ENCODE data around the gene MTCH1. TPM values are rescaled to one million over a fixed set of nuclear protein-coding genes. Genes with fewer than 3 reads are reported as not detected.

MTCH1 gene
- total and polyA plus RNA-seq, 9 of the 15 experiments (the other 6 are each of a cell fraction or from before 2014, with no cell fraction given): 7.9 to 161 (median 118) TPM

- WGBS (ENCODE audit: insufficient coverage, low coverage, missing lambda C conversion rate): 10% methylated on average over 6 of the region's 6 CpGs
- Histone ChIP-seq H3K4me1 (replicated peaks in 1 of 2; ENCODE audit: control insufficient read depth in 2 of 2, insufficient read depth in 2 of 2, low read length in 2 of 2) (no peaks in the 10 kb centered on the region; a peak in 1 of 5 replicates), H3K79me2 (ENCODE audit: control insufficient read depth, insufficient read depth, low read length) (no peaks in the 10 kb centered on the region), H3K27ac (ENCODE audit: extremely low read depth, low read depth, low read length) (no peak overlapping the region), H3K27me3 (ENCODE audit: control insufficient read depth in 2 of 2, insufficient read depth in 2 of 2, low read length in 2 of 2) (peaks cover 22 to 45% of the 10 kb centered on the region in 2 experiments), H3K9ac (ENCODE audit: insufficient read depth in 1 of 2, low read depth in 2 of 2, low read length in 2 of 2) (no peak overlapping the region), H3K4me2 (ENCODE audit: insufficient read depth, low read length) (no peak overlapping the region), H3K4me3 (no peak overlapping the region), H3K9me1 (ENCODE audit: control insufficient read depth, insufficient read depth, low read length) (no peaks in the 10 kb centered on the region), H3K36me3 (ENCODE audit: control insufficient read depth, insufficient read depth, low read length) (no peaks in the 10 kb centered on the region), H3K9me3 (replicated peaks; ENCODE audit: control insufficient read depth, insufficient read depth, low read depth, low read length) (no peaks in the 10 kb centered on the region), H2AFZ (ENCODE audit: low read depth, low read length) (no peak overlapping the region), H4K20me1 (replicated peaks; ENCODE audit: control insufficient read depth, insufficient read depth, low read length) (no peaks in the 10 kb centered on the region)
- POLR2A ChIA-PET: interaction anchor here (1.1 to 2.0 kb wide), 2 partner anchors 16 to 32 kb away, joined by 5 to 10 read pairs; partner anchors contain the start of gene PI16
- in situ Hi-C loops (cut with MboI) (no loop called here), intact Hi-C loops (cut with micrococcal nuclease) (no loop called here)
- DNase-seq (ENCODE audit: extremely low read depth in 1 of 4, low spot score in 3 of 4): no peak
- TF ChIP-seq, protein P1, sequence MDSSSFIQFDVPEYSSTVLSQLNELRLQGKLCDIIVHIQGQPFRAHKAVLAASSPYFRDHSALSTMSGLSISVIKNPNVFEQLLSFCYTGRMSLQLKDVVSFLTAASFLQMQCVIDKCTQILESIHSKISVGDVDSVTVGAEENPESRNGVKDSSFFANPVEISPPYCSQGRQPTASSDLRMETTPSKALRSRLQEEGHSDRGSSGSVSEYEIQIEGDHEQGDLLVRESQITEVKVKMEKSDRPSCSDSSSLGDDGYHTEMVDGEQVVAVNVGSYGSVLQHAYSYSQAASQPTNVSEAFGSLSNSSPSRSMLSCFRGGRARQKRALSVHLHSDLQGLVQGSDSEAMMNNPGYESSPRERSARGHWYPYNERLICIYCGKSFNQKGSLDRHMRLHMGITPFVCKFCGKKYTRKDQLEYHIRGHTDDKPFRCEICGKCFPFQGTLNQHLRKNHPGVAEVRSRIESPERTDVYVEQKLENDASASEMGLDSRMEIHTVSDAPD (CRISPR knock-in tag; IDR thresholded peaks at IDR 0.05): no peak
- TF ChIP-seq ZNF282 (CRISPR knock-in tag; IDR thresholded peaks at IDR 0.05): no peak
- no peak for TF ChIP-seq NCOA1 (IDR thresholded peaks at IDR 0.05; ENCODE audit: low read depth)
- no peak for TF ChIP-seq ZFP36 (IDR thresholded peaks at IDR 0.05; ENCODE audit: low read depth, low read length, partially characterized antibody)
- TF ChIP-seq, protein P2, sequence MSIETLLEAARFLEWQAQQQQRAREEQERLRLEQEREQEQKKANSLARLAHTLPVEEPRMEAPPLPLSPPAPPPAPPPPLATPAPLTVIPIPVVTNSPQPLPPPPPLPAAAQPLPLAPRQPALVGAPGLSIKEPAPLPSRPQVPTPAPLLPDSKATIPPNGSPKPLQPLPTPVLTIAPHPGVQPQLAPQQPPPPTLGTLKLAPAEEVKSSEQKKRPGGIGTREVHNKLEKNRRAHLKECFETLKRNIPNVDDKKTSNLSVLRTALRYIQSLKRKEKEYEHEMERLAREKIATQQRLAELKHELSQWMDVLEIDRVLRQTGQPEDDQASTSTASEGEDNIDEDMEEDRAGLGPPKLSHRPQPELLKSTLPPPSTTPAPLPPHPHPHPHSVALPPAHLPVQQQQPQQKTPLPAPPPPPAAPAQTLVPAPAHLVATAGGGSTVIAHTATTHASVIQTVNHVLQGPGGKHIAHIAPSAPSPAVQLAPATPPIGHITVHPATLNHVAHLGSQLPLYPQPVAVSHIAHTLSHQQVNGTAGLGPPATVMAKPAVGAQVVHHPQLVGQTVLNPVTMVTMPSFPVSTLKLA (conservative IDR thresholded peaks at IDR 0.05): no peak
- no peak for TF ChIP-seq NELFE (IDR thresholded peaks at IDR 0.05; ENCODE audit: insufficient read depth, insufficient read length)
- TF ChIP-seq FOXK1 (CRISPR knock-in tag; IDR thresholded peaks at IDR 0.05; ENCODE audit: borderline replicate concordance): no peak
- no peak for TF ChIP-seq CEBPB (tag; IDR thresholded peaks at IDR 0.05)
- no peak for TF ChIP-seq SP2 (IDR thresholded peaks at IDR 0.05; ENCODE audit: extremely low read depth, low read depth, low read length, poor library complexity, severe bottlenecking)
- TF ChIP-seq, protein P3, sequence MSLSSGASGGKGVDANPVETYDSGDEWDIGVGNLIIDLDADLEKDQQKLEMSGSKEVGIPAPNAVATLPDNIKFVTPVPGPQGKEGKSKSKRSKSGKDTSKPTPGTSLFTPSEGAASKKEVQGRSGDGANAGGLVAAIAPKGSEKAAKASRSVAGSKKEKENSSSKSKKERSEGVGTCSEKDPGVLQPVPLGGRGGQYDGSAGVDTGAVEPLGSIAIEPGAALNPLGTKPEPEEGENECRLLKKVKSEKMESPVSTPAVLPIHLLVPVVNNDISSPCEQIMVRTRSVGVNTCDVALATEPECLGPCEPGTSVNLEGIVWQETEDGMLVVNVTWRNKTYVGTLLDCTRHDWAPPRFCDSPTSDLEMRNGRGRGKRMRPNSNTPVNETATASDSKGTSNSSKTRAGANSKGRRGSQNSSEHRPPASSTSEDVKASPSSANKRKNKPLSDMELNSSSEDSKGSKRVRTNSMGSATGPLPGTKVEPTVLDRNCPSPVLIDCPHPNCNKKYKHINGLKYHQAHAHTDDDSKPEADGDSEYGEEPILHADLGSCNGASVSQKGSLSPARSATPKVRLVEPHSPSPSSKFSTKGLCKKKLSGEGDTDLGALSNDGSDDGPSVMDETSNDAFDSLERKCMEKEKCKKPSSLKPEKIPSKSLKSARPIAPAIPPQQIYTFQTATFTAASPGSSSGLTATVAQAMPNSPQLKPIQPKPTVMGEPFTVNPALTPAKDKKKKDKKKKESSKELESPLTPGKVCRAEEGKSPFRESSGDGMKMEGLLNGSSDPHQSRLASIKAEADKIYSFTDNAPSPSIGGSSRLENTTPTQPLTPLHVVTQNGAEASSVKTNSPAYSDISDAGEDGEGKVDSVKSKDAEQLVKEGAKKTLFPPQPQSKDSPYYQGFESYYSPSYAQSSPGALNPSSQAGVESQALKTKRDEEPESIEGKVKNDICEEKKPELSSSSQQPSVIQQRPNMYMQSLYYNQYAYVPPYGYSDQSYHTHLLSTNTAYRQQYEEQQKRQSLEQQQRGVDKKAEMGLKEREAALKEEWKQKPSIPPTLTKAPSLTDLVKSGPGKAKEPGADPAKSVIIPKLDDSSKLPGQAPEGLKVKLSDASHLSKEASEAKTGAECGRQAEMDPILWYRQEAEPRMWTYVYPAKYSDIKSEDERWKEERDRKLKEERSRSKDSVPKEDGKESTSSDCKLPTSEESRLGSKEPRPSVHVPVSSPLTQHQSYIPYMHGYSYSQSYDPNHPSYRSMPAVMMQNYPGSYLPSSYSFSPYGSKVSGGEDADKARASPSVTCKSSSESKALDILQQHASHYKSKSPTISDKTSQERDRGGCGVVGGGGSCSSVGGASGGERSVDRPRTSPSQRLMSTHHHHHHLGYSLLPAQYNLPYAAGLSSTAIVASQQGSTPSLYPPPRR (CRISPR knock-in tag; IDR thresholded peaks at IDR 0.05; ENCODE audit: borderline replicate concordance): no peak
- TF ChIP-seq, protein P4, sequence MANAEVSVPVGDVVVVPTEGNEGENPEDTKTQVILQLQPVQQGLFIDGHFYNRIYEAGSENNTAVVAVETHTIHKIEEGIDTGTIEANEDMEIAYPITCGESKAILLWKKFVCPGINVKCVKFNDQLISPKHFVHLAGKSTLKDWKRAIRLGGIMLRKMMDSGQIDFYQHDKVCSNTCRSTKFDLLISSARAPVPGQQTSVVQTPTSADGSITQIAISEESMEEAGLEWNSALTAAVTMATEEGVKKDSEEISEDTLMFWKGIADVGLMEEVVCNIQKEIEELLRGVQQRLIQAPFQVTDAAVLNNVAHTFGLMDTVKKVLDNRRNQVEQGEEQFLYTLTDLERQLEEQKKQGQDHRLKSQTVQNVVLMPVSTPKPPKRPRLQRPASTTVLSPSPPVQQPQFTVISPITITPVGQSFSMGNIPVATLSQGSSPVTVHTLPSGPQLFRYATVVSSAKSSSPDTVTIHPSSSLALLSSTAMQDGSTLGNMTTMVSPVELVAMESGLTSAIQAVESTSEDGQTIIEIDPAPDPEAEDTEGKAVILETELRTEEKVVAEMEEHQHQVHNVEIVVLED (CRISPR knock-in tag; IDR thresholded peaks at IDR 0.05): no peak
- TF ChIP-seq ZBTB17 (CRISPR knock-in tag; IDR thresholded peaks at IDR 0.05): no peak
- ATAC-seq: no peak
- FAIRE-seq: no peak
- CTCF ChIA-PET (ENCODE audit: low intra/inter-chr PET ratio): no interaction called here
- no TSS peak for BruUV-seq (replicated peaks)
These were observed 48.1 kb downstream of the MTCH1 start for GRCh38 chr6:36937896-36938295.
